Vagina (tissue), 2 donors: ENCODE measurements around the gene NOC3L.

ENCODE experiments used
- POLR2A ChIP-seq, 2 donors: fragments of 450-650 bp; IDR thresholded peaks; one replicate each; pipeline ENCODE4 v1.6.1; 2017; ENCODE audit warnings: antibody characterized with exemption in 2 of 2, mild to moderate bottlenecking in 2 of 2, moderate library complexity in 2 of 2
- TF ChIP-seq, protein P1 (sequence below), 3 experiments: fragments of 450-650 bp in 2 of 3; fragments of 200-600 bp in 1 of 3; sonication (generic) in 1 of 3; IDR thresholded peaks; one replicate each; pipeline ENCODE4 v1.5.1; 2017 to 2019; ENCODE audit warnings: antibody characterized with exemption in 3 of 3, mild to moderate bottlenecking in 2 of 3, moderate library complexity in 2 of 3

DNA sequence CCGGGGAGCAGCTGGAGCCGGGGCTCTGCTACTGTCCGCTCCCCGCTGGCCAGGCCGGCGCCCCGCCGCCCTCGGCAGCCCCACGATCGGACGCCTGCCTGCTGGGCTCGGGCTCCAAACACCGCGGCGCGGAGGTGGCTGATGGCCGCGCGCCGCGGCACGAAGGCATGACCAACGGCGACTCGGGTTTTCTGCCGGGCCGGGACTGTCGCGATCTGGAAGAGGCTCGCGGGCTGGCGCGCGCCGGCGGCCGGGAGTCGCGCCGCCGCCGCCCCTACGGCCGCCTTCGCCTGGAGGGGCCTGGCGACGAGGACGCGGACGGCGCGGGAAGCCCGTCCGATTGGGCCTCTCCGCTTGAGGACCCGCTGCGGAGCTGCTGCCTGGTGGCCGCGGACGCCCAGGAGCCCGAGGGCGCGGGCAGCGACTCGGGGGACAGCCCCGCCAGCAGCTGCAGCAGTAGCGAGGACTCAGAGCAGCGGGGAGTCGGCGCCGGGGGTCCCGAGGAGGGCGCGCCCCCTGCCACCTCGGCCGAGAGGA, 40.2 kb upstream of the NOC3L start:
- TF ChIP-seq, protein P1, sequence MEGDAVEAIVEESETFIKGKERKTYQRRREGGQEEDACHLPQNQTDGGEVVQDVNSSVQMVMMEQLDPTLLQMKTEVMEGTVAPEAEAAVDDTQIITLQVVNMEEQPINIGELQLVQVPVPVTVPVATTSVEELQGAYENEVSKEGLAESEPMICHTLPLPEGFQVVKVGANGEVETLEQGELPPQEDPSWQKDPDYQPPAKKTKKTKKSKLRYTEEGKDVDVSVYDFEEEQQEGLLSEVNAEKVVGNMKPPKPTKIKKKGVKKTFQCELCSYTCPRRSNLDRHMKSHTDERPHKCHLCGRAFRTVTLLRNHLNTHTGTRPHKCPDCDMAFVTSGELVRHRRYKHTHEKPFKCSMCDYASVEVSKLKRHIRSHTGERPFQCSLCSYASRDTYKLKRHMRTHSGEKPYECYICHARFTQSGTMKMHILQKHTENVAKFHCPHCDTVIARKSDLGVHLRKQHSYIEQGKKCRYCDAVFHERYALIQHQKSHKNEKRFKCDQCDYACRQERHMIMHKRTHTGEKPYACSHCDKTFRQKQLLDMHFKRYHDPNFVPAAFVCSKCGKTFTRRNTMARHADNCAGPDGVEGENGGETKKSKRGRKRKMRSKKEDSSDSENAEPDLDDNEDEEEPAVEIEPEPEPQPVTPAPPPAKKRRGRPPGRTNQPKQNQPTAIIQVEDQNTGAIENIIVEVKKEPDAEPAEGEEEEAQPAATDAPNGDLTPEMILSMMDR (IDR thresholded peaks at IDR 0.05): no peak
- TF ChIP-seq POLR2A (IDR thresholded peaks at IDR 0.05): no peak
